Measurements from ENCODE around the gene AK5. TPM values are rescaled to one million over a fixed set of nuclear protein-coding genes. Genes with fewer than 3 reads are reported as not detected.
A peak's percentile ranks its signal among the peaks of the same experiment; 100 is the strongest.

Gene AK5
- total RNA-seq, 1 experiment from 2014 or later = 3.0 TPM

DNA sequence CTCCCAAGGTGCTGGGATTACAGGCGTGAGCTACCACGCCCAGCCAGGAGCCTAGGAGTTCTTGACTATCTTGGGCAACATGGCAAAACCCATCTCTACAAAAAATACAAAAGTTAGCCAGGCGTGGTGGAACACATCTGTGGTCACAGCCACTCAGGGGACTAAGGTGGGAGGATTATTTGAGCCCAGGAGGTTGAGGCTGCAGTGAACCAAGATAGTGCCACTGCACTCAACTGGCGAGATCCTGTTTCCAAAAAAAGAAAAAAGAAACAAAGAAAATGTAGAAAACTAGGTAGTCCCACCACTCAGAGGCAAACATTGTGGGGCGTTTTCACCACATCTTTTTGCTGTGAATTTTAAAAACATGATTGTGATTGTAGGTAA is 259.3 kb downstream of the AK5 start:
- intact Hi-C loops (cut with micrococcal nuclease; ENCODE audit: unreplicated experiment) (no loop called here), in situ Hi-C loops (cut with HindIII; ENCODE audit: low pct_unique_long_range_greater_than_20kb, low sequenced_read_pairs) (no loop called here)
- TF ChIP-seq TCF7L2 (IDR thresholded peaks at IDR 0.05; ENCODE audit: low read depth, low read length) (no peak), SIN3A (IDR thresholded peaks at IDR 0.05; ENCODE audit: borderline replicate concordance, insufficient read depth, low read depth, low read length) (no peak), POLR2AphosphoS5 (IDR thresholded peaks at IDR 0.05; ENCODE audit: low read depth, low read length) (no peak)
- TF ChIP-seq, protein P1, sequence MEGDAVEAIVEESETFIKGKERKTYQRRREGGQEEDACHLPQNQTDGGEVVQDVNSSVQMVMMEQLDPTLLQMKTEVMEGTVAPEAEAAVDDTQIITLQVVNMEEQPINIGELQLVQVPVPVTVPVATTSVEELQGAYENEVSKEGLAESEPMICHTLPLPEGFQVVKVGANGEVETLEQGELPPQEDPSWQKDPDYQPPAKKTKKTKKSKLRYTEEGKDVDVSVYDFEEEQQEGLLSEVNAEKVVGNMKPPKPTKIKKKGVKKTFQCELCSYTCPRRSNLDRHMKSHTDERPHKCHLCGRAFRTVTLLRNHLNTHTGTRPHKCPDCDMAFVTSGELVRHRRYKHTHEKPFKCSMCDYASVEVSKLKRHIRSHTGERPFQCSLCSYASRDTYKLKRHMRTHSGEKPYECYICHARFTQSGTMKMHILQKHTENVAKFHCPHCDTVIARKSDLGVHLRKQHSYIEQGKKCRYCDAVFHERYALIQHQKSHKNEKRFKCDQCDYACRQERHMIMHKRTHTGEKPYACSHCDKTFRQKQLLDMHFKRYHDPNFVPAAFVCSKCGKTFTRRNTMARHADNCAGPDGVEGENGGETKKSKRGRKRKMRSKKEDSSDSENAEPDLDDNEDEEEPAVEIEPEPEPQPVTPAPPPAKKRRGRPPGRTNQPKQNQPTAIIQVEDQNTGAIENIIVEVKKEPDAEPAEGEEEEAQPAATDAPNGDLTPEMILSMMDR (IDR thresholded peaks at IDR 0.05) = no peak
- TF ChIP-seq, protein P2, sequence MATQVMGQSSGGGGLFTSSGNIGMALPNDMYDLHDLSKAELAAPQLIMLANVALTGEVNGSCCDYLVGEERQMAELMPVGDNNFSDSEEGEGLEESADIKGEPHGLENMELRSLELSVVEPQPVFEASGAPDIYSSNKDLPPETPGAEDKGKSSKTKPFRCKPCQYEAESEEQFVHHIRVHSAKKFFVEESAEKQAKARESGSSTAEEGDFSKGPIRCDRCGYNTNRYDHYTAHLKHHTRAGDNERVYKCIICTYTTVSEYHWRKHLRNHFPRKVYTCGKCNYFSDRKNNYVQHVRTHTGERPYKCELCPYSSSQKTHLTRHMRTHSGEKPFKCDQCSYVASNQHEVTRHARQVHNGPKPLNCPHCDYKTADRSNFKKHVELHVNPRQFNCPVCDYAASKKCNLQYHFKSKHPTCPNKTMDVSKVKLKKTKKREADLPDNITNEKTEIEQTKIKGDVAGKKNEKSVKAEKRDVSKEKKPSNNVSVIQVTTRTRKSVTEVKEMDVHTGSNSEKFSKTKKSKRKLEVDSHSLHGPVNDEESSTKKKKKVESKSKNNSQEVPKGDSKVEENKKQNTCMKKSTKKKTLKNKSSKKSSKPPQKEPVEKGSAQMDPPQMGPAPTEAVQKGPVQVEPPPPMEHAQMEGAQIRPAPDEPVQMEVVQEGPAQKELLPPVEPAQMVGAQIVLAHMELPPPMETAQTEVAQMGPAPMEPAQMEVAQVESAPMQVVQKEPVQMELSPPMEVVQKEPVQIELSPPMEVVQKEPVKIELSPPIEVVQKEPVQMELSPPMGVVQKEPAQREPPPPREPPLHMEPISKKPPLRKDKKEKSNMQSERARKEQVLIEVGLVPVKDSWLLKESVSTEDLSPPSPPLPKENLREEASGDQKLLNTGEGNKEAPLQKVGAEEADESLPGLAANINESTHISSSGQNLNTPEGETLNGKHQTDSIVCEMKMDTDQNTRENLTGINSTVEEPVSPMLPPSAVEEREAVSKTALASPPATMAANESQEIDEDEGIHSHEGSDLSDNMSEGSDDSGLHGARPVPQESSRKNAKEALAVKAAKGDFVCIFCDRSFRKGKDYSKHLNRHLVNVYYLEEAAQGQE (IDR thresholded peaks at IDR 0.05; ENCODE audit: insufficient read depth in 1 of 2, low read depth in 2 of 2, low read length in 1 of 2) = no peak
- no peaks in the 10 kb centered on the region for H3K27me3 ChIP-seq (ENCODE audit: control insufficient read depth, insufficient read depth, low read length)
- ChIA-PET CTCF (no interaction called here), POLR2A (no interaction called here)
- DNase-seq (ENCODE audit: low read depth, low spot score) (no peak), ATAC-seq (no peak)
- H3K27ac ChIP-seq (ENCODE audit: low read length) = peak overlapping the region; percentile 29; the same call in 1 of the 2 replicates
- no TSS peak for BruUV-seq (replicated peaks)
- no peak overlapping the region for H3K4me3 ChIP-seq (ENCODE audit: low read depth in 2 of 2, low read length in 2 of 2)
- H3K9me3 ChIP-seq (ENCODE audit: control insufficient read depth, insufficient read depth, low read depth, low read length) = no peaks in the 10 kb centered on the region
- H3K36me3 ChIP-seq (ENCODE audit: control insufficient read depth, insufficient read depth, low read length) = no peaks in the 10 kb centered on the region
- peaks cover 42% of the 10 kb centered on the region for H3K4me1 ChIP-seq (ENCODE audit: control insufficient read depth, insufficient read depth, low read length)

DNA sequence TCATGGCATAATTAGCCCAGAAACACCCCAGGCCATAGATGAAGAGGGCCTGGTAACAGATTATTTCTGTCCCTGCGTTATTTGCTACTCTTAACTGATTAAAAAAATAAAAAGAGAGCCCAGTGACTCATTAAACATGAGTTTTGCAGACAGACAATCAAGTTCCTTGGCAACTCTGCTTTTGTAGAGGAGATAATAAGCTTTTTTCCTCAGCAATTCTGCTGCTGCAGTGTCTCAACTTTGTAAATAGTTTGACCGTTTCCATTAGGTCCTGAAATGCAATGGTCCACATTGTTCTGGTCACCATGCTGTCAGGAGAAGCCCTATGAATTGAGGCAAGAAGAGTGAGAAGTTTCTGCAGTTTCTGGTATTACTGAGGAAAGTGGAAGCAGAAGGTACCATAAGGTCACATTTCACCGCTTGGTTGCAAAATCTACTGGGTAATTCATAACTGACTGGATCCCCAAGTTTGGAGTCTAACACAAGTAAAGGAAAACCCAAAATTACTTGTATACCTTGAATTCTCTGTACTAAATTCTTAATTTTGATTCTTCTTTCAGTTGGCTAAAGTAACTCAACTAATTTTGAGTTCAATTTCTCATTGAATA is 261.1 kb downstream of the AK5 start:
- Histone ChIP-seq H3K4me3 (ENCODE audit: low read depth in 2 of 2, low read length in 2 of 2) (no peak overlapping the region), H3K36me3 (ENCODE audit: control insufficient read depth, insufficient read depth, low read length) (no peaks in the 10 kb centered on the region), H3K4me1 (ENCODE audit: control insufficient read depth, insufficient read depth, low read length) (peaks cover 24% of the 10 kb centered on the region), H3K9me3 (ENCODE audit: control insufficient read depth, insufficient read depth, low read depth, low read length) (no peaks in the 10 kb centered on the region), H3K27me3 (ENCODE audit: control insufficient read depth, insufficient read depth, low read length) (no peaks in the 10 kb centered on the region), H3K27ac (ENCODE audit: low read length) (no peak overlapping the region)
- in situ Hi-C loops (cut with HindIII; ENCODE audit: low pct_unique_long_range_greater_than_20kb, low sequenced_read_pairs) (no loop called here), intact Hi-C loops (cut with micrococcal nuclease; ENCODE audit: unreplicated experiment) (no loop called here)
- DNase-seq (ENCODE audit: low read depth, low spot score) (no peak), ATAC-seq (no peak)
- POLR2A ChIA-PET = no interaction called here
- CTCF ChIA-PET = no interaction called here
- TF ChIP-seq, protein P2 (IDR thresholded peaks at IDR 0.05; ENCODE audit: insufficient read depth in 1 of 2, low read depth in 2 of 2, low read length in 1 of 2) = no peak
- TF ChIP-seq TCF7L2 (IDR thresholded peaks at IDR 0.05; ENCODE audit: low read depth, low read length) = no peak
- TF ChIP-seq SIN3A (IDR thresholded peaks at IDR 0.05; ENCODE audit: borderline replicate concordance, insufficient read depth, low read depth, low read length) = no peak
- no peak for TF ChIP-seq POLR2AphosphoS5 (IDR thresholded peaks at IDR 0.05; ENCODE audit: low read depth, low read length)
- TF ChIP-seq, protein P1 (IDR thresholded peaks at IDR 0.05) = no peak
- no TSS peak for BruUV-seq (replicated peaks)
